ENCODE results near the gene TOLLIP. TPM values are rescaled to one million over a fixed set of nuclear protein-coding genes. Genes with fewer than 3 reads are reported as not detected.

TOLLIP gene
- total RNA-seq, 1 donor from 2014 or later, result 38.9 TPM

DNA sequence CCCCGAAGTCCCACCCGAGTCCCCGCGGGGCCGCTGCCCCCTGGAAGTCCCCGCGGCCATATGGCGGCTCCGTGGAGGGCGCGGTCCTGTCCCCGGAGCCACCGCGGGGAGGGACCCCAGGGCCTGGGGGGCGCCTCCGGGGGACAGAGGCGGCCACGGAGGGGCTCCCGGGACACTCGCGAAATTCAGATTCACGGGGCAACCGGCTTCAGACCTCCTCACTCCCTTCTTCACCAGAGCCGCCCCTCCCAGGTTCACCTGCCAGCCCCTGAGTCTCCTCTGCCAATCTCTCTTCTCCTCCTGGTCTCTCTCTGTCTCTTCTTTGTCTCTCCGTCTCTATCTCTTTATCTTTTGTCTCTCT lies 28.2 kb upstream of the TOLLIP start:
- intact Hi-C loops (cut with micrococcal nuclease), result loop anchor here (2.0 to 5.0 kb wide), 2 partner anchors 51 to 75 kb away; partner anchors contain the start of gene BRSK2
- Mint-ChIP-seq H3K27me3 (peaks cover 18% of the 10 kb centered on the region), H3K27ac (peak overlapping the region; percentile 27), H3K4me3 (no peak overlapping the region), H3K4me1 (peaks cover 13% of the 10 kb centered on the region), H3K36me3 (ENCODE audit: low read depth) (no peaks in the 10 kb centered on the region), H3K9me3 (peaks cover 4% of the 10 kb centered on the region)
- DNase-seq, result no peak

DNA sequence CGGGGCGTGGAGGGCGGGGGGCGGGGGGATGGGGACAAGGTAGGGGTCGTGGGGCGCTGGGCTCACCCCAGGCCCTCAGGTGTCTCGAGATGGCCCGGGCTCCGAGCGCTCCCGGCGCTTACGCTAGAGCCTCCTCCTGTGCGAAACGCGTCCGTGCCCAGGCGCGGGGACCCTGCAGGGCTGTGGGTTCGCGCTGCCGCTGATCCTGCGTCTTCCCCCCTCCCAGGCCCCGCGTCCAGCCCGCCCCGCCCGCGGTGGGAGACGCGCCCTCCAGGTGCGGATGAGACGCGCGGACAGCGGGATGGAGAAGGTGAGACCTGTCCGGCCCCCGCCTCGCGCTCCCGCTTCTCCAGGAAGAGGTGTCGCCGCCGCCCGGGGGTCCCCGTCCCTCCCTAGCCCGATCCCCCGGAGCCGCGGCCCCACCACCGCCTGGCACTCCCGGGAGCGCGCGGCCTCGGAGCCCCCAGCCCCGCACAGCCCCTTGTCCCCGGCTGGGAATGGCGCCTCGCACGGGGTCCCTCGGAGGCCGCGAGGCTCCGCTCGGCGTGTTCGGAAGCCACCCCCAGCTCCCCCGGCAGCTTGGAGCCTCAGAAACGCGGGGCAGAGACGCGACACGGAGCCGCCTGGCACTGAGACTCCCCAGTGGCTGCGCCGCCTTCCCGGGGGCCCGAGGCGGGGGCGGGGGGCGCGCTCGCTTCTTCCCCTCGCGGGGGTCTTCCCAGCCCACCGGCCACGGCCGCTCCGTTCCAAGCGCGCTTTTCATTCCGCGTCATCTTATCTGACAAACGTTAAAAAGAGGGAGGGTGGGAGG lies 27.6 kb upstream of the TOLLIP start:
- Mint-ChIP-seq H3K36me3 (ENCODE audit: low read depth) (no peaks in the 10 kb centered on the region), H3K27me3 (peaks cover 18% of the 10 kb centered on the region), H3K4me1 (peaks cover 13% of the 10 kb centered on the region), H3K4me3 (no peak overlapping the region), H3K27ac (no peak overlapping the region), H3K9me3 (peaks cover 4% of the 10 kb centered on the region)
- DNase-seq, result peak; percentile 81
- intact Hi-C loops (cut with micrococcal nuclease), result loop anchor here (1.0 to 5.0 kb wide), 3 partner anchors 28 to 75 kb away; partner anchors contain the start of genes BRSK2 and TOLLIP

DNA sequence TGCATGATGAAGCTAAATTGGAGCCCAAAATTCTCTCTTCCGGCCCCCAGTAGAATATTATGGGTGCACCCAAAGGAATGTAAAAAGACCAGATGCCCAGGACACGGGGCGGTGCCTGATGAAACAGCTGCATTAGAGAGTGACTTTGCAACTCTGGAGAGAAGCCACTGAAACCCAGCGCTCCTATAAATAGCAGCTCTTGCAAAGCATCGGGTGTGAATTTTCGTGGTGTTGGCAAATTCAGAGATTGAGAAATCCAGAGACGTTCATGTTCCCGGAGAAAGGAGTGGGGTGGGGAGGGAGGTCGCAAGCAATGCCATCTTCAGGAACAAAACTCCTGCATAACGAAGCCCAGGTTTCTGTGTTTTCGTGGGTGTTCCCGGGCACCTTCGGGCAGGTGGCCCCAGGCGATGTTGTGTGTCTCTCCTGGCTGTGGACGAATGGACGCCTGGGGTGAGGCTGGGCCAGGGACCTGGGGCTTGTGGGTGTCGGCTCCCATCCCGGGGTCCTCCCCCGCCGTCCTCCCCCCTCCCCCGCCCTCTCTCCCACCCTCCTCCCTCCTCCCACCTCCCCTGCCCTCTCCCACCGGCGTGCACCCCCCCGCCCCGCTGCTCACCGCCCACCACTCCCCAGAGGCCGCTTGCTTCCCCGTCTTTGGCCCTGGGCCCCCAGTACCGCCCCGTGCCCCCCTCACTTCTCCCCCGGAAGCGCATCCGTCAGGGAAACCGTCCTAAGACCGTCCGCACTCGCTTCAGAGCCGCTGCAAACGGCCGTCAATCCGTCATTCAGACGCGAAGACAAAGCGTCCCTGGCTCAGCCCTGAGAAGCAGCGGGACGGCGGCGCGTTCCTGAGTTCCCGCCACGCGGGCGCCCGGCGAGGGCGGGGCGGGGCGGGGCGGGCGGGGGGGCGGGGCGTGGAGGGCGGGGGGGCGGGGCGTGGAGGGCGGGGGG lies 26.7 kb upstream of the TOLLIP start:
- Mint-ChIP-seq H3K9me3 (peaks cover 4% of the 10 kb centered on the region), H3K4me3 (peak overlapping the region; percentile 80), H3K27me3 (peaks cover 18% of the 10 kb centered on the region), H3K36me3 (ENCODE audit: low read depth) (no peaks in the 10 kb centered on the region), H3K4me1 (peaks cover 13% of the 10 kb centered on the region), H3K27ac (peak overlapping the region; percentile 80)
- peak; percentile 86 for DNase-seq
- intact Hi-C loops (cut with micrococcal nuclease), result loop anchor here (1.0 to 5.0 kb wide), 3 partner anchors 27 to 74 kb away; partner anchors contain the start of genes BRSK2 and TOLLIP

DNA sequence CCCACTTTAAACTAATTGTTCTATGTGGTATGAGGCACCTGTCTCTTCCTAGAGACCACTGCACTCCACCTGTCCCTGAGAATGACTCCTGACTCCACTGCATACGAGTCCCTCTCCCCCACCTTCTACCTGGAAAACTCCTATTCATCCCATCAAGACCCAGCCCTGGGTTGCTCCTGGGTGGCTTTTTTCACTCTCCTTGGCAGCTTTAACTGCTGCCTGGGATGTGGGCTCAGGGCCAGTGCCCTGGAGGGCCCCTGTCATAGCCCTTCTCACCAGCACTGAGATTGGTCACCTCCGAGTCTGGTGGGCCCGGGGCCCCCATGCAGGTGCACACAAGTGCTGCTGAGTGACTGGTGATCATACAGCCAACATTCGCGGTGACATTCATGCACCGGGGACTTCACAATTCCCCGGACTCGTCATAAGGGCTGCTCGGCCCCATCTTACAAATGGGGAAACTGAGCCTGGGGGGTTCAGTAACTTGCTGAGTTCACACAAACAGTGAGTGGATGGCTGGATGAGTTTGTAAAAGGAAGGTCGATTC lies 25.9 kb upstream of the TOLLIP start:
- Mint-ChIP-seq H3K4me3 (peak overlapping the region; percentile 78), H3K4me1 (peaks cover 13% of the 10 kb centered on the region), H3K27me3 (peaks cover 18% of the 10 kb centered on the region), H3K36me3 (ENCODE audit: low read depth) (no peaks in the 10 kb centered on the region), H3K27ac (peak overlapping the region; percentile 68), H3K9me3 (peaks cover 4% of the 10 kb centered on the region)
- DNase-seq, result no peak
- intact Hi-C loops (cut with micrococcal nuclease), result loop anchor here (5.0 kb wide), 1 partner anchor 73 kb away; no protein-coding TSS in a partner anchor

DNA sequence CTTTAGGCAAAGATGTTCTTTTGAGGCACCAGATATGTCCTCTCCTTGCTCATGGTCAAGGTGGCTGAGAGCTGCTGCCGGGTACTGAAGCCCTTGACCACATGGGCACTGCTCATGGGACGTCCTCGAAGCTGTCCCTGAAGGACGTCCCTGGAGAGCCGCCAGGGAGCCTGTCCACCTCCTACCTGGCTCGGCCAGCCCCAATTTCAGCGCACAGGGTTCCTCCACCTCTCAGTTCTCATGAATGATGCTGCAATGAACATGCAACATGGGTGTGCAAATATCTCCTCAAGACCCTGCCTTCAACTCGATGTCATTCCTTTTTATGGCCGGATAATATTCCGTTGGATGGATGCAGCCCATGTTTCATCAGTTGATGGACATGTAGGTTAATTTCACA lies 24.4 kb upstream of the TOLLIP start:
- no peak for DNase-seq
- peaks cover 13% of the 10 kb centered on the region for H3K4me1 Mint-ChIP-seq
- no peak overlapping the region for H3K27ac Mint-ChIP-seq
- H3K27me3 Mint-ChIP-seq, result peaks cover 18% of the 10 kb centered on the region
- no peak overlapping the region for H3K4me3 Mint-ChIP-seq
- no peaks in the 10 kb centered on the region for H3K36me3 Mint-ChIP-seq (ENCODE audit: low read depth)
- intact Hi-C loops (cut with micrococcal nuclease), result no loop called here
- peaks cover 4% of the 10 kb centered on the region for H3K9me3 Mint-ChIP-seq

DNA sequence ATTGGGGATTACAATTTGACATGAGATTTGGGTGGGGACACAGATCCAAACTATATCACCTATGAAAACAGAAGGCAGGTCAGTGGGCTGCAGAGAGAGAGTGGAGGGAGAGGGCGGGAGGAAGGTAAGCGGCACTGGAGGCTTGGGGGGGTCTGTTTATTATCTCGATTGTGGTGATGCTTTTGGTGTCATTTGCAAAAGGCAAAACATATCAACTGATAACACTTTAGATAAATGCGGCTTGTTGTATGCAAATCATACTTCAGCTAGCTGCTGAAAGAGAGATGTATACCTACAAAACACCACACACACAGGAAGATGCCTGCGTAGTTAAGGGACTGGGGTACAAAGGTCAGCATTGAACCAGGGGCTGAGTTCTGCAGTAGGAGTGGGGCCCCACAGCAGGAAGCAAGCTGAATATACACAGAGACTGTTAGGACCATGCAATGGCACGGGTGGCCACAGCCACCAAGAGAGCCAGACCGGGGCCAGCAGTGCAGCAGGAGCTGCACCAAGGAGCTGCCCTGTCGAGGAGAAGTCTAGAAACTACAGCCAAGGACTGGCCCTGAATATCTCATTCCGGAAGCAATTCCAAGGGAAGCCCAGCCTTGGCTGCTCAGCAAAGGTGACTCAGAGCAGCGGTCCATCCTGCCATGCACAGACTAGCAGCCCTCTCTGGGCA lies 23.8 kb upstream of the TOLLIP start:
- Mint-ChIP-seq H3K27me3 (peaks cover 16% of the 10 kb centered on the region), H3K36me3 (ENCODE audit: low read depth) (no peaks in the 10 kb centered on the region), H3K9me3 (peaks cover 8% of the 10 kb centered on the region), H3K4me3 (no peak overlapping the region), H3K4me1 (peaks cover 13% of the 10 kb centered on the region), H3K27ac (no peak overlapping the region)
- DNase-seq, result no peak
- intact Hi-C loops (cut with micrococcal nuclease), result no loop called here

DNA sequence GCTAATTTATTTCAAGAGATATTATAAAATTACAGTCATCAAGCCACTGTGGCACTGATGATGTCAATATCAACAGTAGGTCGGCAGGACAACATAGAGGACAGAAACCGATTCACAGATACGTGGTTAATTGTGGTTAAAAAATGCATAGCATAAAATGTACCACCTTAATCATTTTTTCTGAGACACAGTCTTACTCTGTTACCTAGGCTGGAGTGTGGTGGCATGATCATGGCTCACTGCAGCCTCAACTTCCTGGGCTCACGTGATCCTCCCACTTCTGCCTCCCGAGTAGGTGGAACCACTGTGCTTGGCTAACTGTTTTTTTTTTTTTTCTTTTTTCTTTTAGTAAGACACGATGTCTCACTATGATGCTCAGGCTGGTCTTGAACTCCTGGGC lies 21.0 kb upstream of the TOLLIP start:
- peaks cover 7% of the 10 kb centered on the region for H3K27me3 Mint-ChIP-seq
- H3K4me1 Mint-ChIP-seq, result peaks cover 6% of the 10 kb centered on the region
- DNase-seq, result no peak
- no peaks in the 10 kb centered on the region for H3K36me3 Mint-ChIP-seq (ENCODE audit: low read depth)
- peaks cover 12% of the 10 kb centered on the region for H3K9me3 Mint-ChIP-seq
- no peak overlapping the region for H3K4me3 Mint-ChIP-seq
- no peak overlapping the region for H3K27ac Mint-ChIP-seq
- intact Hi-C loops (cut with micrococcal nuclease), result no loop called here

DNA sequence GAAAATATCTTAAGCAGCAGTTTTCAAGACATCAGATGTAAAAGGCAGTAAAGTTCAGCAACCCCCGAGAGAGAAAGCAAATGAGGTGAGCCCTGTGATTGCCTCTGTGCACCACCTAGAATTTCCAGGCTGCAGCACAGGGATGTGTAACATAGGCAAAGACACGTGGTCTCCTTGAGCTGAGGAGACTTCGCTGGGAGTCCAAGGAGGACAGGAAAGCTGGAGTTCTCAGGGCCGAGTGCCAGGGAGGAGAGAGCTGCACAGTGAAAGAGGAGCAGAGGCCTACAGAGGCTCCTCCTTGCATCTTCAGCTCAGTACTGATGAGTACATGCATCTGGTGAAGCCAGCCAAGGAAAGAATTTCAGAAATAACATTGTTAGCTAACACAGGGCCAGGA lies 17.6 kb upstream of the TOLLIP start:
- Mint-ChIP-seq H3K27me3 (peaks cover 8% of the 10 kb centered on the region), H3K9me3 (peaks cover 12% of the 10 kb centered on the region), H3K36me3 (ENCODE audit: low read depth) (no peaks in the 10 kb centered on the region), H3K4me1 (no peaks in the 10 kb centered on the region), H3K27ac (no peak overlapping the region), H3K4me3 (no peak overlapping the region)
- intact Hi-C loops (cut with micrococcal nuclease), result no loop called here
- no peak for DNase-seq

DNA sequence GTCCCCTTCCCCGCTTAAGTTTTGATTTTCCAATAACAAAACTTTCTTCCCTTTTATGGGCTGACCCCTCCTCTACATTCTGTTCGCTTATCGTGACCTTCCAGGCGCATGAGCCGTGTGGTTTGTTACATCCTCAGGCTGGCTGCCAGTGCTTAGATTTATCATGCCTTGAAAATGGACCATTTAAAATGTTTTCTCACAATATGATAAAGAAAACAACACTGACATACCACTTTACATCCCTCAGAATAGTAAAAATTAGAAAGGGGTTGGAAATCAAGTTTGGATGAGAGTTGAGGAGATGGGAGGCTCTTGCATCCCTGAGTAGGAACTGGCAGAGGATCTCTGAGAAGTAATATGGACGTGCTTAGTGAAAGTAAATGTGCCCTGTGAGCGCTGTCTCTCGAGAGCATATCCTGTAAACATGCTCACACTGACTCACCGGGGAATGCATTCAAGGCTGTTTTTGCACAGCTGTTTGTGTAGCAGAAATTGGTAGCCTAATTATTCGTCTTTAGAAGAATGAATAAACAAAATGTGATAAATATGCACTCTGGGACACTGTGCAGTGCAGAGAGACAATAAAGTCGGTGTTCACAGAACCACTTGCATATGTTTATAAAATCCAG lies 17.1 kb upstream of the TOLLIP start:
- Mint-ChIP-seq H3K4me3 (no peak overlapping the region), H3K9me3 (peaks cover 12% of the 10 kb centered on the region), H3K4me1 (no peaks in the 10 kb centered on the region), H3K36me3 (ENCODE audit: low read depth) (no peaks in the 10 kb centered on the region), H3K27me3 (peaks cover 11% of the 10 kb centered on the region), H3K27ac (no peak overlapping the region)
- no peak for DNase-seq
- intact Hi-C loops (cut with micrococcal nuclease), result no loop called here

DNA sequence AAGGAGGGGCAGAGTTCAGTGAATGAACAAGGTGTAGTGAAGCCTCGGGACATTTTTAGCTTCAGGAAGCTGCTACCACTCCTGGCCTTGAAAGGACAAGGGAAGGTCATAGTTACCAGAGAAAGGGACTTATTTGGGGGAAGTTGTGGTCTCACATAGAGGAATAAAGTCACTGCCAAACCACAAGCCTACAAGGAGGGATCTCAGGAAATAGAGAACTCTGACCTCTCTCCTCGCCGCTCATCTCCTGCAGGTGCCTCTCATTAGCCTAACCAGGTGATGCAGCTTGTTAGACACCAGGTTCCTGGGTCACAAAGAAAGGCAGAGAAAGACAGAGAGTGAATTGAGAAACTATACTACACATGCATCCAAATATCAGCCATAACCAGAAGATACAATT lies 14.3 kb upstream of the TOLLIP start:
- no peaks in the 10 kb centered on the region for H3K4me1 Mint-ChIP-seq
- H3K36me3 Mint-ChIP-seq (ENCODE audit: low read depth), result no peaks in the 10 kb centered on the region
- peaks cover 16% of the 10 kb centered on the region for H3K27me3 Mint-ChIP-seq
- no peak for DNase-seq
- peaks cover 11% of the 10 kb centered on the region for H3K9me3 Mint-ChIP-seq
- no peak overlapping the region for H3K4me3 Mint-ChIP-seq
- intact Hi-C loops (cut with micrococcal nuclease), result no loop called here
- H3K27ac Mint-ChIP-seq, result no peak overlapping the region

DNA sequence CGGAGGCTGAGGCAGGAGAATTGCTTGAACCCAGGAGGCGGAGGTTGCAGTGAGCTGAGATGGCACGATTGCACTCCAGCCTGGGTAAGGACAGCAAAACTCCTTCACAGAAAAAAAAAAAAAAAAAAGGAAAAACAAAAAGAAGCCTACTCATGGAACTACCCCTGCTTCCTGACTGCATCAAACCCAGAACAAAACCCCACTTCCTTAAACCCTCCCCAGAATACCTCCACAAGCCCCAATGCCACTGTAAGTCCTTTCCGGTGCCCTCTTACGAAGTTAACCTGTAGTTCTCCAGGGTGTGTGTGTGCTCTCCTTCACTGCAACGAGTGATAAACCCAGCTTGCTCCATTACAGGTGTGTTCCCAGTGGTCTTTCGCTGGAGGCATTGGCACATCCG lies 8.6 kb upstream of the TOLLIP start:
- Mint-ChIP-seq H3K27me3 (peaks cover 39% of the 10 kb centered on the region), H3K27ac (no peak overlapping the region), H3K36me3 (ENCODE audit: low read depth) (no peaks in the 10 kb centered on the region), H3K4me1 (no peaks in the 10 kb centered on the region), H3K9me3 (peaks cover 5% of the 10 kb centered on the region), H3K4me3 (no peak overlapping the region)
- DNase-seq, result no peak
- intact Hi-C loops (cut with micrococcal nuclease), result no loop called here

DNA sequence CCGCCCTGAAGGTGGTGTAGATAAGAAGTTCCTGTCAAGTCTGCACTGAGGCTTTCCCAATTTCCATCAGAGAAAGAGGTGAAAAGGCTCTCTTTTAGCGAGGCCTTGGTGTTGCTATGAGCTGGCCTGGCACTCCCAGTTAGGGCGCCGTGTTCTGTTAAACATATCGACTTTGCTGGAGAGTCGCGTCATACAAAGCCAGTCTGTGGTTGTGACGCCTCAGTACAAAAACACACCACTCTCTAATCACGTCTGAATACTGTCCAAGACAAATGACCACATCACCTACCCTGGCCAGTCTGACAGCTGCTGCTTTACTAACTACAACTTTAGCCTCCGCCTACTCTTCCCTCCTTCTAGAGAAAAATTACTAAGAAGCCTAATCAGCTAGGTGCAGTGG lies 8.0 kb upstream of the TOLLIP start:
- intact Hi-C loops (cut with micrococcal nuclease), result no loop called here
- Mint-ChIP-seq H3K4me1 (no peaks in the 10 kb centered on the region), H3K27me3 (peaks cover 40% of the 10 kb centered on the region), H3K9me3 (peaks cover 7% of the 10 kb centered on the region), H3K27ac (no peak overlapping the region), H3K36me3 (ENCODE audit: low read depth) (peaks cover 1% of the 10 kb centered on the region), H3K4me3 (no peak overlapping the region)
- no peak for DNase-seq
